ENCODE data around the gene PTPRH. TPM values are rescaled to one million over a fixed set of nuclear protein-coding genes. Genes with fewer than 3 reads are reported as not detected.

Gene PTPRH
- polyA plus RNA-seq, 1 donor from 2014 or later: 0.54 TPM

DNA sequence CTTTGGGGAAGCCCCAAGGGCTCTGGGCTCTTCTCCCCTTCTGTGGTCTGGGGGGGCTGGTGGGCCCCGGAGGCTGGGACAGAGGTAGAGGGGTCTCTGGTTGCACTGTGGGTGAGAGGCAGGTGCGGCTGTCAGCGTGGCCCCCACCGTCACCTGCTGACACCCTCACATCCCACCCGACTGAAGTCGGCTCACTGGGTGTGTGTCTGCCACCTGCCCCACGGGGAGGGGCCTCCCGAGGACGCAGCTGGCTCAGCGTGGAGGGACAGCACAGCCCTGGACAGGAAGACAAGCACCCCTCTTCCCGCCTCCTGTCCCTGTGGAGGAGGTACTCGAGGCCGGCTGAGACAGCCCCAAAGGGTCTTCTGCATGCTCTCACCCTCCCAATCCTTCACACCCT lies 21.5 kb upstream of the PTPRH start:
- no peaks in the 10 kb centered on the region for H4K20me1 ChIP-seq (ENCODE audit: insufficient read depth)
- H3K27me3 ChIP-seq (ENCODE audit: insufficient read depth, low read depth, low read length): no peaks in the 10 kb centered on the region
- no peaks in the 10 kb centered on the region for H3K79me2 ChIP-seq (replicated peaks; ENCODE audit: insufficient read depth, low read length)
- H3K27ac ChIP-seq (ENCODE audit: low read length): no peak overlapping the region
- TF ChIP-seq, protein P1, sequence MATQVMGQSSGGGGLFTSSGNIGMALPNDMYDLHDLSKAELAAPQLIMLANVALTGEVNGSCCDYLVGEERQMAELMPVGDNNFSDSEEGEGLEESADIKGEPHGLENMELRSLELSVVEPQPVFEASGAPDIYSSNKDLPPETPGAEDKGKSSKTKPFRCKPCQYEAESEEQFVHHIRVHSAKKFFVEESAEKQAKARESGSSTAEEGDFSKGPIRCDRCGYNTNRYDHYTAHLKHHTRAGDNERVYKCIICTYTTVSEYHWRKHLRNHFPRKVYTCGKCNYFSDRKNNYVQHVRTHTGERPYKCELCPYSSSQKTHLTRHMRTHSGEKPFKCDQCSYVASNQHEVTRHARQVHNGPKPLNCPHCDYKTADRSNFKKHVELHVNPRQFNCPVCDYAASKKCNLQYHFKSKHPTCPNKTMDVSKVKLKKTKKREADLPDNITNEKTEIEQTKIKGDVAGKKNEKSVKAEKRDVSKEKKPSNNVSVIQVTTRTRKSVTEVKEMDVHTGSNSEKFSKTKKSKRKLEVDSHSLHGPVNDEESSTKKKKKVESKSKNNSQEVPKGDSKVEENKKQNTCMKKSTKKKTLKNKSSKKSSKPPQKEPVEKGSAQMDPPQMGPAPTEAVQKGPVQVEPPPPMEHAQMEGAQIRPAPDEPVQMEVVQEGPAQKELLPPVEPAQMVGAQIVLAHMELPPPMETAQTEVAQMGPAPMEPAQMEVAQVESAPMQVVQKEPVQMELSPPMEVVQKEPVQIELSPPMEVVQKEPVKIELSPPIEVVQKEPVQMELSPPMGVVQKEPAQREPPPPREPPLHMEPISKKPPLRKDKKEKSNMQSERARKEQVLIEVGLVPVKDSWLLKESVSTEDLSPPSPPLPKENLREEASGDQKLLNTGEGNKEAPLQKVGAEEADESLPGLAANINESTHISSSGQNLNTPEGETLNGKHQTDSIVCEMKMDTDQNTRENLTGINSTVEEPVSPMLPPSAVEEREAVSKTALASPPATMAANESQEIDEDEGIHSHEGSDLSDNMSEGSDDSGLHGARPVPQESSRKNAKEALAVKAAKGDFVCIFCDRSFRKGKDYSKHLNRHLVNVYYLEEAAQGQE (IDR thresholded peaks at IDR 0.05; ENCODE audit: borderline replicate concordance): no peak
- TF ChIP-seq, protein P2, sequence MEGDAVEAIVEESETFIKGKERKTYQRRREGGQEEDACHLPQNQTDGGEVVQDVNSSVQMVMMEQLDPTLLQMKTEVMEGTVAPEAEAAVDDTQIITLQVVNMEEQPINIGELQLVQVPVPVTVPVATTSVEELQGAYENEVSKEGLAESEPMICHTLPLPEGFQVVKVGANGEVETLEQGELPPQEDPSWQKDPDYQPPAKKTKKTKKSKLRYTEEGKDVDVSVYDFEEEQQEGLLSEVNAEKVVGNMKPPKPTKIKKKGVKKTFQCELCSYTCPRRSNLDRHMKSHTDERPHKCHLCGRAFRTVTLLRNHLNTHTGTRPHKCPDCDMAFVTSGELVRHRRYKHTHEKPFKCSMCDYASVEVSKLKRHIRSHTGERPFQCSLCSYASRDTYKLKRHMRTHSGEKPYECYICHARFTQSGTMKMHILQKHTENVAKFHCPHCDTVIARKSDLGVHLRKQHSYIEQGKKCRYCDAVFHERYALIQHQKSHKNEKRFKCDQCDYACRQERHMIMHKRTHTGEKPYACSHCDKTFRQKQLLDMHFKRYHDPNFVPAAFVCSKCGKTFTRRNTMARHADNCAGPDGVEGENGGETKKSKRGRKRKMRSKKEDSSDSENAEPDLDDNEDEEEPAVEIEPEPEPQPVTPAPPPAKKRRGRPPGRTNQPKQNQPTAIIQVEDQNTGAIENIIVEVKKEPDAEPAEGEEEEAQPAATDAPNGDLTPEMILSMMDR (IDR thresholded peaks at IDR 0.05; ENCODE audit: poor library complexity, severe bottlenecking): no peak
- no peak for TF ChIP-seq MXI1 (conservative IDR thresholded peaks at IDR 0.05; ENCODE audit: poor library complexity, severe bottlenecking)
- no peak for TF ChIP-seq RAD21 (conservative IDR thresholded peaks at IDR 0.05)
- no peak for TF ChIP-seq EZH2 (IDR thresholded peaks at IDR 0.05; ENCODE audit: borderline replicate concordance, insufficient read depth, low read length, poor library complexity, severe bottlenecking)
- no peak for TF ChIP-seq TAF1 (IDR thresholded peaks at IDR 0.05; ENCODE audit: low read depth)
- TF ChIP-seq POLR2AphosphoS5 (IDR thresholded peaks at IDR 0.05): no peak
- no peak for TF ChIP-seq SMC3 (conservative IDR thresholded peaks at IDR 0.05; ENCODE audit: poor library complexity)
- TF ChIP-seq EP300 (conservative IDR thresholded peaks at IDR 0.05; ENCODE audit: poor library complexity, severe bottlenecking): no peak
- no peaks in the 10 kb centered on the region for H3K9me2 ChIP-seq (ENCODE audit: insufficient read depth, low read length)
- H3K4me3 ChIP-seq (ENCODE audit: low read length): no peak overlapping the region
- no peak overlapping the region for H3K9ac ChIP-seq (ENCODE audit: low read length)
- H3K4me2 ChIP-seq (ENCODE audit: low read length): no peak overlapping the region
- H3F3A ChIP-seq (ENCODE audit: insufficient read depth, low read length, poor library complexity, severe bottlenecking): no peaks in the 10 kb centered on the region
- no peaks in the 10 kb centered on the region for H3K9me3 ChIP-seq (ENCODE audit: low read length)
- no peak overlapping the region for H2AFZ ChIP-seq (ENCODE audit: low read depth, low read length)
- H3K36me3 ChIP-seq (ENCODE audit: insufficient read depth, low read length): no peaks in the 10 kb centered on the region

DNA sequence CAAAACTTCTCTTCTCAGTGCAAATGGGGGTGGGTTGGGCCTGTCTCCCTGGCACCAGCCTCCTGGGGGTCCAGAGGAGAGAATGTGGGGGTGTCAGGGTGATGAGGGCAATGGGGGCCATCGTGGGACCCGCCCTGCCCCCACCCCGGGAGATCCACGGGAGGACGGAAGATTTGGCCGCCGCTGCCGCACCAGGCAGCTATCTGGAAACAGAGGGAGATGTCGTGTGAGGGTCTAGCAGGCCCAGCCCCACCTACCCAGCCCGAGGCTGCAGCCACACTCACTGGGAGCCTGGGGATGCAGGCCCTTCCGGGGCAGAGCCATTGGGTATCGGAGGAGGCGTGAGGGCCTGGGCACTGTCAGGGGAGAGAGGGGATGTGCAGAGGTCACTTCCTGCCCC lies 21.0 kb upstream of the PTPRH start:
- no peaks in the 10 kb centered on the region for H3F3A ChIP-seq (ENCODE audit: insufficient read depth, low read length, poor library complexity, severe bottlenecking)
- no peaks in the 10 kb centered on the region for H3K27me3 ChIP-seq (ENCODE audit: insufficient read depth, low read depth, low read length)
- H2AFZ ChIP-seq (ENCODE audit: low read depth, low read length): no peak overlapping the region
- no peaks in the 10 kb centered on the region for H3K9me2 ChIP-seq (ENCODE audit: insufficient read depth, low read length)
- H3K79me2 ChIP-seq (replicated peaks; ENCODE audit: insufficient read depth, low read length): no peaks in the 10 kb centered on the region
- no peak overlapping the region for H3K27ac ChIP-seq (ENCODE audit: low read length)
- no peaks in the 10 kb centered on the region for H3K9me3 ChIP-seq (ENCODE audit: low read length)
- H3K4me2 ChIP-seq (ENCODE audit: low read length): no peak overlapping the region
- no peak overlapping the region for H3K4me3 ChIP-seq (ENCODE audit: low read length)
- H4K20me1 ChIP-seq (ENCODE audit: insufficient read depth): no peaks in the 10 kb centered on the region
- TF ChIP-seq, protein P1 (IDR thresholded peaks at IDR 0.05; ENCODE audit: borderline replicate concordance): no peak
- TF ChIP-seq POLR2AphosphoS5 (IDR thresholded peaks at IDR 0.05) (no peak), MXI1 (conservative IDR thresholded peaks at IDR 0.05; ENCODE audit: poor library complexity, severe bottlenecking) (no peak), SMC3 (conservative IDR thresholded peaks at IDR 0.05; ENCODE audit: poor library complexity) (no peak), TAF1 (IDR thresholded peaks at IDR 0.05; ENCODE audit: low read depth) (no peak), EZH2 (IDR thresholded peaks at IDR 0.05; ENCODE audit: borderline replicate concordance, insufficient read depth, low read length, poor library complexity, severe bottlenecking) (no peak), EP300 (conservative IDR thresholded peaks at IDR 0.05; ENCODE audit: poor library complexity, severe bottlenecking) (no peak), RAD21 (conservative IDR thresholded peaks at IDR 0.05) (no peak)
- TF ChIP-seq, protein P2 (IDR thresholded peaks at IDR 0.05; ENCODE audit: poor library complexity, severe bottlenecking): no peak
- no peaks in the 10 kb centered on the region for H3K36me3 ChIP-seq (ENCODE audit: insufficient read depth, low read length)
- H3K9ac ChIP-seq (ENCODE audit: low read length): no peak overlapping the region

Measured in neural cell (in vitro differentiated cells).